Pancreas (tissue), 10 donors: ENCODE results near the gene SWSAP1. TPM values are rescaled to one million over a fixed set of nuclear protein-coding genes. Genes with fewer than 3 reads are reported as not detected.
A peak's percentile ranks its signal among the peaks of the same experiment; 100 is the strongest.

Experiments used
- ATAC-seq, 4 donors: fragments of 200-7000 bp; cut with Tn5 transposase; one replicate each; pipeline versions ENCODE4 v1.8.0 to v1.9.1; 2020; ENCODE audit warnings: mild to moderate bottlenecking in 4 of 4, moderate library complexity in 4 of 4
- DNase-seq, 6 donors: peaks; one replicate each; pipeline ENCODE4 v3.0.0-alpha.2; 2020
- FAIRE-seq: peaks from 2 replicates; lab custom pipeline; 2012; peaks lifted over from hg19 to GRCh38; lab: Jason Lieb, UNC
- H3K27ac ChIP-seq, 4 donors: fragments of 200-600 bp; sonication (generic); 1 replicate in 3 of 4; 2 replicates in 1 of 4; pipeline versions ENCODE4 v1.5.0 to v1.8.0; 2020
- H3K27me3 ChIP-seq, 4 donors: fragments of 200-600 bp; one replicate each; pipeline ENCODE4 v1.8.0; 2021
- H3K36me3 ChIP-seq, 3 donors: fragments of 200-600 bp; sonication (generic) in 1 of 3; one replicate each; pipeline versions ENCODE4 v1.5.0 to v1.8.0; 2020 to 2021
- H3K4me1 ChIP-seq, 3 donors: fragments of 200-600 bp; one replicate each; pipeline ENCODE4 v1.8.0; 2021
- H3K4me3 ChIP-seq, 4 donors: fragments of 200-600 bp; sonication (generic) in 2 of 4; one replicate each; pipeline versions ENCODE4 v1.5.0 to v1.8.0; 2020 to 2021
- H3K9me3 ChIP-seq, 4 donors: fragments of 200-600 bp; one replicate each; pipeline ENCODE4 v1.8.0; 2021
- CTCF ChIP-seq, 4 donors: fragments of 200-600 bp; sonication (generic) in 3 of 4; IDR thresholded peaks; one replicate each; pipeline versions ENCODE4 v1.5.0 to v1.8.0; 2021; ENCODE audit warnings: antibody characterized with exemption in 4 of 4
- WGBS, 2 donors: extraction: QIAGEN DNeasy Blood & Tissue Kit; methylation state at CpG; one replicate each; pipeline ENCODE4 v1.1.7; 2013; 5-methylcytosine and 5-hydroxymethylcytosine counted together
- intact Hi-C, 3 donors: fragments of 100-400 bp; cut with DNase I; formaldehyde crosslinking; loops; one replicate each; pipeline versions ENCODE4 v1.11.1 to v1.14.2; 2022
- polyA plus RNA-seq, 2 donors: library from polyadenylated mRNA; stranded (reverse); fragments of 200-250 nt; gene quantifications; one replicate each; pipeline ENCODE4 v1.2.3, GENCODE V29; 2013
- total RNA-seq, 6 donors: library from RNA; stranded (reverse); fragmentation: NEBNext Ultra II Directional in 4 of 6; extraction: Animal tissue kit (Norgen Biotek cat#: 25700) in 4 of 6; gene quantifications; one replicate each; pipeline versions ENCODE4 v1.2.1 to v1.2.4, GENCODE V29; 2021 to 2023
- donor health status: healthy with polysubstance abuse.
- donor health status: DM: no; HTN: no; CAD: no; lungs with moderate emphysema.
- donor health status: DM: no; HTN: no; CAD: no.
- donor health status: control.
- donor health status: control.
- donor health status: Bipolar disorder and iron deficiency.
- donor health status: DM: yes; HTN: yes; CAD: no.
- donor health status: DM: no; HTN: no; CAD: no.
- donor health status: DM: no; HTN: no; CAD: no.
- donor health status: DM: yes; HTN: yes; CAD: no.

SWSAP1 gene
- total and polyA plus RNA-seq, 8 donors = 0.55 to 2.7 (median 1.3) TPM

GRCh38 chr19:11410682-11411081, 36.2 kb downstream of the SWSAP1 start:
- Histone ChIP-seq H3K27me3 (no peaks in the 10 kb centered on the region), H3K4me3 (no peak overlapping the region), H3K27ac (no peak overlapping the region), H3K9me3 (no peaks in the 10 kb centered on the region), H3K4me1 (no peaks in the 10 kb centered on the region), H3K36me3 (no peaks in the 10 kb centered on the region)
- TF ChIP-seq CTCF (IDR thresholded peaks at IDR 0.05) = no peak
- 76 to 81% methylated on average over 8 of the region's 8 CpGs for WGBS, 2 donors
- ATAC-seq (no peak), DNase-seq (no peak), FAIRE-seq (no peak)
- intact Hi-C loops = no loop called here

GRCh38 chr19:11414544-11414943, 40.1 kb downstream of the SWSAP1 start:
- intact Hi-C loops = no loop called here
- WGBS, 2 donors = 95 to 100% methylated on average over 2 of the region's 2 CpGs
- FAIRE-seq (no peak), DNase-seq (no peak), ATAC-seq (no peak)
- Histone ChIP-seq H3K4me1 (no peaks in the 10 kb centered on the region), H3K4me3 (no peak overlapping the region), H3K36me3 (no peaks in the 10 kb centered on the region), H3K27me3 (no peaks in the 10 kb centered on the region), H3K27ac (no peak overlapping the region), H3K9me3 (no peaks in the 10 kb centered on the region)
- TF ChIP-seq CTCF (IDR thresholded peaks at IDR 0.05) = no peak

- 95% methylated on average over 17 of the region's 17 CpGs for WGBS, 2 donors
- H3K36me3 ChIP-seq = no peaks in the 10 kb centered on the region
- H3K27me3 ChIP-seq = no peaks in the 10 kb centered on the region
- H3K9me3 ChIP-seq = no peaks in the 10 kb centered on the region
- DNase-seq (no peak), FAIRE-seq (no peak), ATAC-seq (no peak)
- no peak overlapping the region for H3K4me3 ChIP-seq
- peaks cover 0 to 2% (median 0%) of the 10 kb centered on the region in 3 donors for H3K4me1 ChIP-seq
- TF ChIP-seq CTCF (IDR thresholded peaks at IDR 0.05) = no peak
- H3K27ac ChIP-seq = no peak overlapping the region
- intact Hi-C loops = no loop called here
These were observed 42.0 kb downstream of the SWSAP1 start for GRCh38 chr19:11416346-11417052.

- WGBS, 2 donors = 6 to 10% methylated on average over 9 to 12 of the region's 16 CpGs
These were observed 43.7 kb downstream of the SWSAP1 start for GRCh38 chr19:11418094-11418548.

More at GRCh38 chr19:11418094-11418548, 43.7 kb downstream of the SWSAP1 start:
- Histone ChIP-seq H3K4me1 (peaks cover 0 to 6% (median 0%) of the 10 kb centered on the region in 3 donors), H3K27ac (peak overlapping the region in 3 of 4 donors; percentile 76 to 88 (median 77)), H3K9me3 (no peaks in the 10 kb centered on the region), H3K36me3 (no peaks in the 10 kb centered on the region), H3K27me3 (no peaks in the 10 kb centered on the region), H3K4me3 (peak overlapping the region; percentile 27 to 76 (median 64))
- intact Hi-C loops = no loop called here
- ATAC-seq = peak in 3 of 4 donors; percentile 1 to 5 (median 3)
- DNase-seq = no peak
- no peak for TF ChIP-seq CTCF (IDR thresholded peaks at IDR 0.05)
- FAIRE-seq = no peak
